Transverse colon (tissue), 4 donors: ENCODE results near the gene CAMTA1.

Experiments used
- EP300 ChIP-seq: sonication (generic); formaldehyde crosslinking; IDR thresholded peaks from one replicate; pipeline ENCODE4 v1.6.1; 2017; ENCODE audit warnings: antibody characterized with exemption, low read depth
- POLR2A ChIP-seq: fragments of 450-650 bp; IDR thresholded peaks from one replicate; pipeline ENCODE4 v1.6.1; 2016; ENCODE audit warnings: antibody characterized with exemption, mild to moderate bottlenecking, moderate library complexity
- POLR2AphosphoS5 ChIP-seq, 3 donors: sonication (generic); formaldehyde crosslinking; IDR thresholded peaks; one replicate each; pipeline ENCODE4 v1.6.1; 2016; ENCODE audit warnings: antibody characterized with exemption in 3 of 3
- TF ChIP-seq, protein P1 (sequence below), 5 experiments: fragments of 200-600 bp in 3 of 5; fragments of 450-650 bp in 2 of 5; sonication (generic) in 3 of 5; IDR thresholded peaks; 1 replicate in 2 of 5; 2 replicates in 3 of 5; pipeline ENCODE4 v1.5.1; 2016 to 2017; ENCODE audit warnings: antibody characterized with exemption in 5 of 5, inconsistent platforms in 3 of 5, mild to moderate bottlenecking in 2 of 5, moderate library complexity in 1 of 5

GRCh38 chr1:6972399-6972798 lies 187.1 kb downstream of the CAMTA1 start:
- TF ChIP-seq, protein P1, sequence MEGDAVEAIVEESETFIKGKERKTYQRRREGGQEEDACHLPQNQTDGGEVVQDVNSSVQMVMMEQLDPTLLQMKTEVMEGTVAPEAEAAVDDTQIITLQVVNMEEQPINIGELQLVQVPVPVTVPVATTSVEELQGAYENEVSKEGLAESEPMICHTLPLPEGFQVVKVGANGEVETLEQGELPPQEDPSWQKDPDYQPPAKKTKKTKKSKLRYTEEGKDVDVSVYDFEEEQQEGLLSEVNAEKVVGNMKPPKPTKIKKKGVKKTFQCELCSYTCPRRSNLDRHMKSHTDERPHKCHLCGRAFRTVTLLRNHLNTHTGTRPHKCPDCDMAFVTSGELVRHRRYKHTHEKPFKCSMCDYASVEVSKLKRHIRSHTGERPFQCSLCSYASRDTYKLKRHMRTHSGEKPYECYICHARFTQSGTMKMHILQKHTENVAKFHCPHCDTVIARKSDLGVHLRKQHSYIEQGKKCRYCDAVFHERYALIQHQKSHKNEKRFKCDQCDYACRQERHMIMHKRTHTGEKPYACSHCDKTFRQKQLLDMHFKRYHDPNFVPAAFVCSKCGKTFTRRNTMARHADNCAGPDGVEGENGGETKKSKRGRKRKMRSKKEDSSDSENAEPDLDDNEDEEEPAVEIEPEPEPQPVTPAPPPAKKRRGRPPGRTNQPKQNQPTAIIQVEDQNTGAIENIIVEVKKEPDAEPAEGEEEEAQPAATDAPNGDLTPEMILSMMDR (IDR thresholded peaks at IDR 0.05), result no peak
- TF ChIP-seq EP300 (no peak), POLR2A (no peak), POLR2AphosphoS5 (IDR thresholded peaks at IDR 0.05) (no peak)
